SIG-M5 (cell line): ENCODE data around the gene ZBTB20.

Experiments used
- DNase-seq: peaks from one replicate; lab custom pipeline; 2025; lab: John Stamatoyannopoulos, UW

The ZBTB20 gene

DNA sequence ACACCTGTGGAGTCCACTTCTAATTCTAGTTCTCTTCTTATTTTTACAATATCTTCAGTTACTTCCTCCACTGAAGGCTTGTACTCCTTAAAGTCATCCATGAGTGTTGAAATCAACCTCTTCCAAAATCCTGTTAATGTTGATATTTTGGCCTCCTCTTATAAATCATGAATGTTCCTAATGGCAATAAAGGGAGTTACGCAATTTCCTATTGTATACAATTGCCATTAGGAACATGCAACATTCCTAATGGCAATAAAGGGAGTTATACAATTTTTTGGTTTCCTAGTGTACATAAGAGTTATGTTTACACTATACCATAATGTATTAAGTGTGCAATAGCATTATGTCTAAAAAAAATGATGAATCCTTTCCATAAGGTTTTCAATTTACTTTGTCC is 862.4 kb downstream of the ZBTB20 start:
- DNase-seq = no peak
